H9 (cell line): ENCODE data around the gene SUMF1. TPM values are rescaled to one million over a fixed set of nuclear protein-coding genes. Genes with fewer than 3 reads are reported as not detected.

ENCODE experiments used
- DNase-seq: peaks from one replicate; pipeline ENCODE4 v3.0.0-alpha.2; 2017
- H2AFZ ChIP-seq: one replicate; pipeline ENCODE4 v1.6.1; 2013; ENCODE audit warnings: mild to moderate bottlenecking, low read length, control low read depth, moderate library complexity
- H2AK5ac ChIP-seq: 2 replicates; pipeline ENCODE4 v1.6.1; 2013; ENCODE audit warnings: low read length, control low read depth, mixed read lengths; ENCODE audit not compliant: insufficient read length
- H2BK120ac ChIP-seq: one replicate; pipeline ENCODE4 v1.6.1; 2013; ENCODE audit warnings: low read depth, mild to moderate bottlenecking, low read length, control low read depth, inconsistent platforms; ENCODE audit not compliant: poor library complexity, severe bottlenecking
- H2BK12ac ChIP-seq: 2 replicates; pipeline ENCODE4 v1.6.1; 2013; ENCODE audit warnings: low read length, control low read depth, mixed read lengths, low read depth; ENCODE audit not compliant: insufficient read length
- H2BK15ac ChIP-seq: 2 replicates; pipeline ENCODE4 v1.6.1; 2013; ENCODE audit warnings: low read depth, low read length, control low read depth
- H2BK20ac ChIP-seq: one replicate; pipeline ENCODE4 v1.6.1; 2013; ENCODE audit warnings: low read depth, mild to moderate bottlenecking, low read length, control low read depth, inconsistent platforms; ENCODE audit not compliant: poor library complexity, severe bottlenecking
- H2BK5ac ChIP-seq: 2 replicates; pipeline ENCODE4 v1.6.1; 2013; ENCODE audit warnings: low read length, control low read depth, mixed read lengths; ENCODE audit not compliant: insufficient read length
- H3K14ac ChIP-seq: 2 replicates; pipeline ENCODE4 v1.6.1; 2013; ENCODE audit warnings: low read length, control low read depth; ENCODE audit not compliant: insufficient read depth
- H3K18ac ChIP-seq: 2 replicates; pipeline ENCODE4 v1.6.1; 2013; ENCODE audit warnings: low read depth, mild to moderate bottlenecking, mixed read lengths, low read length, control low read depth; ENCODE audit not compliant: insufficient read length
- H3K23ac ChIP-seq: 2 replicates; pipeline ENCODE4 v1.6.1; 2013; ENCODE audit warnings: low read length, control low read depth, mixed read lengths, low read depth; ENCODE audit not compliant: insufficient read length
- H3K23me2 ChIP-seq: 2 replicates; pipeline ENCODE4 v1.6.1; 2013; ENCODE audit warnings: low read depth, mild to moderate bottlenecking, mixed read lengths, low read length, control low read depth; ENCODE audit not compliant: insufficient read length, poor library complexity, severe bottlenecking
- H3K27ac ChIP-seq: 2 replicates; pipeline ENCODE4 v1.5.1; 2013; ENCODE audit warnings: low read length, control low read depth, mixed read lengths, low read depth; ENCODE audit not compliant: insufficient read length
- H3K27me3 ChIP-seq: 2 replicates; pipeline ENCODE4 v1.6.1; 2013; ENCODE audit warnings: low read length, control low read depth, inconsistent platforms; ENCODE audit not compliant: insufficient read depth
- H3K4ac ChIP-seq: 2 replicates; pipeline ENCODE4 v1.6.1; 2013; ENCODE audit warnings: low read depth, mild to moderate bottlenecking, control low read depth, inconsistent platforms, low read length, moderate library complexity
- H3K4me1 ChIP-seq: 2 replicates; pipeline ENCODE4 v1.6.1; 2013; ENCODE audit warnings: low read length, control low read depth, inconsistent platforms; ENCODE audit not compliant: insufficient read depth
- H3K4me2 ChIP-seq: 2 replicates; pipeline ENCODE4 v1.6.1; 2013; ENCODE audit warnings: low read length, control low read depth, mixed read lengths; ENCODE audit not compliant: insufficient read length, insufficient read depth
- H3K56ac ChIP-seq: 2 replicates; pipeline ENCODE4 v1.6.1; 2013; ENCODE audit warnings: low read depth, mild to moderate bottlenecking, mixed read lengths, low read length, control low read depth; ENCODE audit not compliant: insufficient read length
- H3K79me1 ChIP-seq: 2 replicates; pipeline ENCODE4 v1.6.1; 2013; ENCODE audit warnings: low read depth, mild to moderate bottlenecking, moderate library complexity, low read length, control low read depth, inconsistent platforms; ENCODE audit not compliant: insufficient read depth, poor library complexity, severe bottlenecking
- H3K79me2 ChIP-seq: 2 replicates; pipeline ENCODE4 v1.6.1; 2013; ENCODE audit warnings: low read length, control low read depth, inconsistent platforms; ENCODE audit not compliant: insufficient read depth
- H3K9ac ChIP-seq: 2 replicates; pipeline ENCODE4 v1.6.1; 2013; ENCODE audit warnings: low read length, control low read depth, mixed read lengths; ENCODE audit not compliant: insufficient read length; ENCODE audit errors: extremely low read depth
- H3K9me3 ChIP-seq: one replicate; pipeline ENCODE4 v1.6.1; 2013; ENCODE audit warnings: low read depth, low read length, inconsistent platforms; ENCODE audit not compliant: control insufficient read depth
- H3T11ph ChIP-seq: one replicate; pipeline ENCODE4 v1.6.1; 2013; ENCODE audit warnings: mild to moderate bottlenecking, low read length, control low read depth, inconsistent platforms
- H4K20me1 ChIP-seq: one replicate; pipeline ENCODE4 v1.6.1; 2013; ENCODE audit not compliant: control insufficient read depth, insufficient read length, insufficient read depth
- H4K5ac ChIP-seq: 2 replicates; pipeline ENCODE4 v1.6.1; 2013; ENCODE audit warnings: low read depth, mild to moderate bottlenecking, mixed read lengths, low read length, control low read depth; ENCODE audit not compliant: insufficient read length
- H4K8ac ChIP-seq: replicated peaks from 2 replicates; pipeline ENCODE4 v1.6.1; 2013; ENCODE audit warnings: low read length, control low read depth, mixed read lengths, low read depth; ENCODE audit not compliant: insufficient read length
- H4K91ac ChIP-seq: 2 replicates; pipeline ENCODE4 v1.6.1; 2013; ENCODE audit warnings: low read depth, mild to moderate bottlenecking, moderate library complexity, mixed read lengths, low read length, control low read depth; ENCODE audit not compliant: insufficient read length
- H3K27ac Mint-ChIP-seq, 3 experiments: 2 replicates in 2 of 3; 3 replicates in 1 of 3; pipeline ENCODE4 v1.8.0; 2020 to 2021; ENCODE audit warnings: mixed read lengths in 3 of 3, mild to moderate bottlenecking in 1 of 3, moderate library complexity in 1 of 3
- H3K27me3 Mint-ChIP-seq: 2 replicates; pipeline ENCODE4 v1.8.0; 2021; ENCODE audit warnings: low read depth, mild to moderate bottlenecking, moderate library complexity, mixed read lengths
- H3K36me3 Mint-ChIP-seq, 3 experiments: 2 replicates in 2 of 3; 3 replicates in 1 of 3; pipeline ENCODE4 v1.8.0; 2020 to 2021; ENCODE audit warnings: low read depth in 3 of 3, mixed read lengths in 3 of 3; ENCODE audit not compliant: insufficient read depth in 1 of 3
- H3K4me1 Mint-ChIP-seq, 2 experiments: 2 replicates each; pipeline ENCODE4 v1.8.0; 2020; ENCODE audit warnings: mixed read lengths in 2 of 2
- H3K4me3 Mint-ChIP-seq, 2 experiments: 2 replicates in 1 of 2; 3 replicates in 1 of 2; pipeline ENCODE4 v1.8.0; 2020 to 2021; ENCODE audit warnings: mild to moderate bottlenecking in 2 of 2, mixed read lengths in 2 of 2, moderate library complexity in 1 of 2
- H3K9me3 Mint-ChIP-seq, 2 experiments: 2 replicates in 1 of 2; 3 replicates in 1 of 2; pipeline ENCODE4 v1.8.0; 2020; ENCODE audit warnings: mild to moderate bottlenecking in 2 of 2, mixed read lengths in 2 of 2, moderate library complexity in 1 of 2
- WGBS: extraction: QIAGEN DNeasy Blood & Tissue Kit; methylation state at CpG from one replicate; pipeline ENCODE4 v1.1.7; 2013; ENCODE audit warnings: missing lambda C conversion rate, low lambda C conversion rate, mixed read lengths; ENCODE audit not compliant: insufficient read length; ENCODE audit errors: extremely low coverage; 5-methylcytosine and 5-hydroxymethylcytosine counted together
- total RNA-seq: library from RNA; stranded (reverse); gene quantifications from 2 replicates; pipeline ENCODE4 v1.2.1, GENCODE V29; 2021
- TF ChIP-seq, protein P1 (sequence below): fragments of 200-600 bp; sonication (generic); conservative IDR thresholded peaks from 3 replicates; pipeline ENCODE4 v1.8.0; 2021; ENCODE audit warnings: antibody characterized with exemption, mild to moderate bottlenecking

Gene SUMF1
- total RNA-seq, 1 experiment from 2014 or later, result 9.5 TPM

DNA sequence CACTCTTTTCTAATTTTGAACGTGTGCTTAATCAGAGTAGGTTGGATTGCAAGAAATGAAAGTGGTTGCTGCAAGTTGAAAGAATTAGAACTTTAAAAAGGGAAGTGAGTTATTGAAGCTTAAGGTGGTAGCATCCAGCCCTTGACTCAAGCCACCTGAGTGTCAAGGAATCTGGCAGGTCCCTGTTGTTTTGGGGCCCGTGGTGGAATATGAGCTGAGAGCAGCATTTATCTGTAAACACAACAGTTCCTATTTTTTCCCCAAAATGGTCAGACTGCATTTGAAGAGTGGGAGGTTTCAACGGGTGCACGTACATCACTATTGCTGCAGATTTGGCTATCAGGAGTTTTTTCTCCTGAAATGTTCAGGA lies 27.8 kb upstream of the SUMF1 start:
- WGBS, result no CpG with 5 or more reads among the region's 4 CpGs
- H3K27ac Mint-ChIP-seq, result no peak overlapping the region

More for the DNA sequence above, 27.8 kb upstream of the SUMF1 start:
- Mint-ChIP-seq H3K27me3 (peaks cover 43% of the 10 kb centered on the region), H3K9me3 (no peaks in the 10 kb centered on the region), H3K4me3 (peak overlapping the region in 1 of 2 experiments; percentile 3; a peak in 1 of 5 replicates), H3K4me1 (peaks cover 13 to 16% of the 10 kb centered on the region in 2 experiments), H3K36me3 (no peaks in the 10 kb centered on the region)
- Histone ChIP-seq H3K56ac (no peak overlapping the region), H4K20me1 (no peaks in the 10 kb centered on the region), H3K9me3 (no peaks in the 10 kb centered on the region), H4K5ac (no peak overlapping the region), H3K4ac (no peak overlapping the region), H3K23ac (no peak overlapping the region), H3K4me1 (0 out of 2 replicates have a peak, but pooled peaks cover 2% of the 10 kb centered on the region), H2AK5ac (no peak overlapping the region), H2BK12ac (no peak overlapping the region), H3K79me2 (no peaks in the 10 kb centered on the region), H3K4me2 (no peak overlapping the region), H4K8ac (no peak overlapping the region), H2AFZ (no peak overlapping the region), H4K91ac (no peak overlapping the region), H2BK120ac (no peak overlapping the region), H3T11ph (no peak overlapping the region), H3K9ac (no peak overlapping the region), H3K79me1 (no peaks in the 10 kb centered on the region), H3K27me3 (no peaks in the 10 kb centered on the region), H3K27ac (no peak overlapping the region), H3K23me2 (peaks cover 16% of the 10 kb centered on the region), H3K18ac (no peak overlapping the region), H2BK5ac (no peak overlapping the region), H3K14ac (no peak overlapping the region), H2BK20ac (no peak overlapping the region), H2BK15ac (no peak overlapping the region)
- TF ChIP-seq, protein P1, sequence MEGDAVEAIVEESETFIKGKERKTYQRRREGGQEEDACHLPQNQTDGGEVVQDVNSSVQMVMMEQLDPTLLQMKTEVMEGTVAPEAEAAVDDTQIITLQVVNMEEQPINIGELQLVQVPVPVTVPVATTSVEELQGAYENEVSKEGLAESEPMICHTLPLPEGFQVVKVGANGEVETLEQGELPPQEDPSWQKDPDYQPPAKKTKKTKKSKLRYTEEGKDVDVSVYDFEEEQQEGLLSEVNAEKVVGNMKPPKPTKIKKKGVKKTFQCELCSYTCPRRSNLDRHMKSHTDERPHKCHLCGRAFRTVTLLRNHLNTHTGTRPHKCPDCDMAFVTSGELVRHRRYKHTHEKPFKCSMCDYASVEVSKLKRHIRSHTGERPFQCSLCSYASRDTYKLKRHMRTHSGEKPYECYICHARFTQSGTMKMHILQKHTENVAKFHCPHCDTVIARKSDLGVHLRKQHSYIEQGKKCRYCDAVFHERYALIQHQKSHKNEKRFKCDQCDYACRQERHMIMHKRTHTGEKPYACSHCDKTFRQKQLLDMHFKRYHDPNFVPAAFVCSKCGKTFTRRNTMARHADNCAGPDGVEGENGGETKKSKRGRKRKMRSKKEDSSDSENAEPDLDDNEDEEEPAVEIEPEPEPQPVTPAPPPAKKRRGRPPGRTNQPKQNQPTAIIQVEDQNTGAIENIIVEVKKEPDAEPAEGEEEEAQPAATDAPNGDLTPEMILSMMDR, result no peak
- DNase-seq, result no peak
